AML-193 (cell line): ENCODE measurements around the gene PNMA1.

Source experiments
- DNase-seq, 2 experiments: peaks; one replicate each; lab custom pipeline; 2025; lab: John Stamatoyannopoulos, UW

PNMA1 gene

DNA sequence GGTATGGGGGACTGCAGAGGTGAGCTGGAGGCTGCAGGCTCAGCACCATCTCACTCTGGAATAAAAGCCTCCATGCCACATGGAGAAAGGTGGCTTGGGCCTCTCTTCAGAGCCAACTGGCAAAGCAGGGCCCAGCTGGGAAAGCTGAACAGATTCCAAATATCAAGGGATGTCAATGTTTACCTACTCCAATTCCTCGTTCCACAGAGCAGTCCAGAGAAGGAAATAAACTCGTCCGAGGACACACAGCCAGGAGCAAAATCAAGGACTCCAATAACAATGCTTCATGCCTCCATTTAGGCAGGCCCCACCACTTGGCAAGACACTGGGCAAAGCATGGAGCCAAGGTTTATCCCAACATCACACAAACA lies 36.3 kb upstream of the PNMA1 start:
- no peak for DNase-seq

DNA sequence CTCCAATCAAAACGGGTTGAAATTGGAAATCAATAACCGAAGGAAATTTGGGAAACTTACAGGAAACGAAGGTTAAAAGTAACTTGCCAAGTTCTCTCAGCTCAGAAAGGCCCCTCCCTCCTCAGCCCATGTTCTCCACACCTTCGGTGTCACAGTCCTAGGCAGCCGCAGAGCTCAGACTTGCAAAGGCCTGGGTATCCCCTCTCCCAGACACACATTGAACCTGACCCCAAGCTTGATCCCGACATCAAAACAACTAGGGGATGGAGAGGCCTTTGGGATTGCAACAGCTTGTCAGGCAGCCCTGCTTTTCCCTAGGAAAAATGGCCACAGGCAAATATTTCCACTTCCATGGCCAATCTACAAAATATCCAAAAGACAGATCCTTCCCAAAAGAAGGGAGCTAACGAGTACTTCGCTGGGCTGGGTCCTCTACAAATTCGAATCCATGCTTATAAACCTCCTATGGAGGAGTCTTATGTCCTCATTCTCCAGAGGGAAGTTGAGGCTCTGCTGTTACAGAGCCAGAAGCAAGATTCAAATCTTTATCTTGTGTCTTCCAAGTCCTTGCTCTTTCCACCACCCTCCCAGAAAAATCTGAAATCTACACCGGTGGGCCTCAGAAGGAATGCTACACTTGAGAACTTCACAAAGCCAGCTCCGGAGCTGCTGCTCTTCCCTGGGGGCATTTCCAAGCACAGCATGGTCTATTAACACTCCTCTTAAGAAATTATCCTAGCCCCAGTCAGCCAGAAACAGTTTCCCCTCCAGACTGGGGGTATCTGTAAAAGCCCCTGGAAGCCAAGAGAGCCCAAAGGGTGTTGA lies 35.7 kb upstream of the PNMA1 start:
- DNase-seq, result no peak

DNA sequence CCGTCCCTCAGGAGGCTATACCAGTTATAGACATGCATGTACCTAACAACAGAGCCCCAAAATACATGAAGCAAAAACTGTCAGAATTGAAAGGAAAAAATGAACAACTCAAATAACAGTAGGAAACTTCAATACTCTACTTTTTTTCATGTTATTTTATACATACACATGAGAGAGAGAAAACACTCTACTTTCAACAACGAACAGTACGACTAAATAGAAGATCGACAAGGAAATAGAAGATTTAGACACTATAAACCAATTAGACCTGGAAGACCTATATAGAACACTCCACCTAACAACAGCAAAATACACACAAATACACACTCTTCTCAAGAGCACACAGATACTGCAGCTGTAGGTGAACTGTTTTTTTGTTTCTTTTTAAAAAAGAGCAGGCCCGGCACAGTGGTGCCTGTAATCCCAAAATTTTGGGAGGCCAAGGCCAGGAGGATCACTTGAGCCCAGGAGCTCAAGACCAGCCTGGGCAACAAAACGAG lies 34.7 kb upstream of the PNMA1 start:
- DNase-seq, result no peak

DNA sequence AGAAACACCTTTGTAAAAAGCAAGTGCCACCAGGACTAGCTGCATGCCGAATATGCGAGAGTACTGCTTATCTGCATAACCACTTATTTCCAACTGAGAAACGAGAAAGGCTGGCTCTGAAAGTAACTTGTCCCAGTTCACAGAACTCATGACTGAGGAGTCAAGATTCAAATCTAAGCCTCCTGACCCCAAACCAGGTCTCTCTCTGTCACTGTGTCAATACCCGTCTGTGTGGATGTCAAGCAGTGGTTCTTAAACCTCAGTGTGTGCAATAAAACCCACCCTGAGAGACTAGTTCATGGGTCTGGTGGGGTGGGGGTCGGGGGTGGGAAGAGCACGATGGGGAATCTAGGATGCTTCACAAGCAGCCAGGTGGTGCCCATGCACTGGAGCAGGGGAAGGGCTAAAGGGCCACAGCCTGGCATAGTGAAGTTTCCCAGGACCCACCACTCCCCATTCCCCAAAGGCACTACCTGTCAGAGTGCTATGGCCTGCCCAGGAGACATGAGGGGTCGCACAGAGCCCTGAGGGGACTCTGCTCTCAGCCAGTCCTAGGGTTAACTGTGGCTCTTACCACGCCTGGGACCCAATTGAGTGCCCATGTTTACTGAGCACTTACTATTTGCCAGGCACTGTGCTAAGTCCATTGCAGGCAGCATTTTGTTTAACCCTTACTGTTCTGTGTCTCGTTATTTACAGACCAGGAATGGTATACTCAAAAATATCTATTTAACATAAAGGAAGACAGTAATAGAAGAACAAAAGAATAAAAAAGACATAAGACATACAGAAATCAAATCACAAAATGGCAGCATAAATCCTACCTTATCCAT lies 33.4 kb upstream of the PNMA1 start:
- DNase-seq, result no peak

DNA sequence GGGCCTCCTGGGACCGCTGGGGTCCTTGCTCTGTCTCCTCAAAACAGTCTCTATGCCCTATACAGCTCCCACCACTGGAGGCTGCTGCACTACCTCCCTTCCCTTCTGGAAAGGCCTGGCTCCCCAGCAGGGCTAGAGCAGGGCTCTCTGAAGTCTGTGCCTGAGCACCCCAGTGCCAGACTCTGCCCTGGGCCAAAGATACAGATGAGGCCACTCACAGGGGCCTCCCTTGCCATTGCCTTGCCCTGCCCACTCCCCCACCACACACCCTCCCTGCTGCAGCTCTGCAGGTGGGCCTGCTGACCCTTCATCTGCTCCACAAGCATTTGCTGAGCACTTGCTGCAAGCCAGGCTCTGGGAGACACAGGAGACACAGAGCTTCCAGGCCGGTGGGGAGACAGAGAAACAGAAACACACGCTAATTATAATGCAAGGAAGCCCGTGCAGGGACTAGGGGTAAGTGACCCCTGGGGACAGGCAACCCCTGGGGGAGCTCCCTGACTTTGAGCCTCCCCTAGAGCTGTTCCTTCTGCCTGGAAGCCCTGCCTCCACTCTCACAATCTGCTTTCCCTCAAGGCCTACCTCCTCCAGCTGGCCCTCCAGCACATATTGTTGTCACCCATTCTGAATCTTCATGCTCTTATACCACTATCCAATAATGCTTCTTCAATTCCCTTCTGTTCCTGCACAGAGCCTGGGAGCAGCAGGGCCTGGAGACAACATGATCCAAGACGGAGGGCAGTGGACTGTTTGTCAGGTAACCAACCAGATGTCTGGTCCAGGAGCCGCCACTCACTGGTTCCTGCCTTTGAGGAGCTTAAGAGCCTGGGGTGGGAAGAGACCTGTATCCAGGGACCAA lies 32.6 kb upstream of the PNMA1 start:
- DNase-seq, result no peak

DNA sequence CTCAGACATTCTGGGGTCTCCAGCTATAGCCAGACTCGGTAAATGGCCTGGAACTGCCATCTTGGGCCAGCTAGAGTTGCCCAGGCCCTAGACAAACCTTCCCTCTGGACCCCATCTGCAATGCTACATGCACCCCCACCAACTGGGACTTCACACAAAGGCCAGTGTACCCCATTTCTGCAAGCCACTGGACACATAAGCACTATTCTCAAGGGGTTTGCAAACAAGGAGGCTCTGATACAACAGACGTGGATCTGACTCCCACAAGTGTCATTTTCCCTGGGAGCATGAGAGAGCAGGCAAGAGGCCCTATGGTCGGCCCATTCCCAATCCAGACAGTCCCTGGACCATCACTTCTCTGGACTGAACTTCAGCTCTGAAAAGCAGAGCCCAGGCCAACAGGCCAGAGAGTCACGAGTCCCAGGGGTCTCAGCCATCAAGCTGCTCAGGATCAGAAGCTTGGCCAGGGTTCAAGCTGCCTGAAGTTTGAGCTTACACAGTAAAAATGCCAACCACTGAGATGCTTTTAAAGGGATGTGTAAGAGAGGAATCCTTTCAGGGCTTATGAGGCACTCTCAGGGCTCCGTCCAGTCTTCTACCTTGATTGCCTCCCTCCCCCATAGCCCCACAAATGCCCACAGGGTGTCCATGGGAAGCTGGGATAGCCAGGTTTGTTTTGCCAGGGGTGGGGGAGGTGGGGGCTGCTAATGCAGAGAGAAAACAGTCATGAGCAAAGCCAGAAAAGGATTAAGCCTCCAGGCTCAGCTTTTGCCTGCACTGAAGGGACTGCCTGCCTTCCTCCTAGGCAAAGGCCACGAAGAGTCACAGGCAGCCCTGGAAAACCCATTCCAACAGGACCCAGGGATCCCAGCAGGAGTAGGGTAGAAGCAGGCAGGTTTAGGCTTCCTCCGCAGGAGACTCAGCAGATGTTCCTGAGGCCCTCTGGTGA lies 31.7 kb upstream of the PNMA1 start:
- DNase-seq, result no peak

DNA sequence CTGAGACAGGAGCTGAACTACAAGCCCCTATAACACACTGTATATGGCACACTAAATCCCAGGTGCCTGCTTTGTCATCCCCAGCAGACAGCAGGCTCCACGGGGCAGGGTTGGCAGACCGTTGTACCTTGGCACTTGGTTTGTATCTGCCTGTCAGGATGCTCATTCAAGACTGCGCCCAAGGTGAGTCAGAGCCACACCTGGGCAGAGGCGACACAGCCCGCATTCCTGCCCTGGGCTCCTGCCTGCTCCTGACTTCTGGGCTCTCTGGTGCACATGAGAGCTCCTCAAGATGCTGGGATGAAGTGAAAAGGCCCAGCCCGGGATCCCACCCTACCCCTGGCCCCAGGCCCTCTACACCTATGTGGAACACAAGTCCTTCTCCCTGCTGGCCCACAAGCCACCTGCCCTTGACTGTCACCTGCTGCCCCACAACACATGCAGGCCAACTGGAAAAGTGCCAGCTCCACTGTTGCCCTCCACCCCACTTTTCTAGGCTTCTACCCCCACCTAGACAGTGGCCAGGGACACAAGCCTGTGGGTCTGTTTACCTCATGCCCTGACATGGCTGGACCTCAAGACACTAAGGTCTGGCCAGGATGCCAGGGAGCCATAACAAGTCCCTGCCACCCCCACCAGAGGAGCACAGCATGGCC lies 30.8 kb upstream of the PNMA1 start:
- DNase-seq, result no peak

DNA sequence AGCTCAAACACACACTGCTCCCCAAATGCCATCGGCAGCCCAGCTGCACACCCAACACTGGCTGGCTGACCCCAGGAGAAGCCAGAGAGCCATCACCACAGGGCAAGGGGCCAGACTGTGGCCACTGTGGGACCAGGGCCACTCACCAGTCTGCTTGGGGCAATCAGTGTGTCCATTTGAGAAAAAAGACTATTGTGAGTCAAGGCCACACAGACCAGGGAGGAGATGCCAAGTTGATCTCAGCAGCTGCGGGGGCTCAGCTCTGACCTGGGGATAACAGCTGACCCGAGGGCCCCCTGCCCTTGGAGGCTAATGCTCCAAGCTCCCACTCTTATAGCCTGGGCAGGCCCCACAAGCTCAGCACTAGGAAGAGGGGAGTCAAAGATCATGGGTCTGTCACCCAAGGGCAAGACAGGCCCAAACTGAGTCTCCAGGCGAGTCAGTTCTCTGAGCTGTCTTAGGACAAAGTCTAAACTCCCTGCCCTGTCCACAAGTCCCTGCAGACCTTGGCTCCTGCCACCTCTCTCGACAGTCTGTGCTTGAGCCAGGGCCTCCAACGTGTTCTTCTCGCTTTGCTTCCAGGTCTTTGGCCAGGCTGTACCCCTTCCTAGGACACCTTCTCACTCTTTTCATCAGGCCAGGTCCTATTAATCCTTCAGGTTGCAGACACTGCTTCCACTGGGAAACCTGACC lies 30.1 kb upstream of the PNMA1 start:
- DNase-seq, result no peak

DNA sequence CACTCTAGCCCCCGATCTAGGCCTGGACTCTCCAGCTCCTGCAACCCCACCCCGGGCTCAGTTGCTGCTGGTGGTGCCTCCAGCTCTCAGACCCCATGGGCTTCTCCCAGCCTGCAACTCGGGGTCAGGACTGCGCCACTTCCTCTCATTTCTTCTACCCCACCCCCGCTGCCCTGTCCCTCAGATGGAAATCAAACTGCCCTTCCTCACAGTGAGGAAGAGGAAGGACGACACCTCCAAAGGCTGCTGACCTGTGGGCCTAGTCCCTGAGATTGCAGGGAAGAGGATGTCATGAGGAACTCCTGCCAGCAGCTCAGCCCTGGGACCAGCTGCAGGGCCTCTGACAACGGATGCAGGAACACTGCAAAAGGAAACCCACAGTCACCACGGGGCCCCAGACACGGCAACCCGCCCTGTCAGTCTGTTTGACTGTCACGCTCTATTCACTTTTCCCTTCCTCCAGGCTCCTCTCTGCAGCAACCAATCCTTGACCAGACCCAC lies 29.3 kb upstream of the PNMA1 start:
- DNase-seq, result peak; percentile 92 to 93

DNA sequence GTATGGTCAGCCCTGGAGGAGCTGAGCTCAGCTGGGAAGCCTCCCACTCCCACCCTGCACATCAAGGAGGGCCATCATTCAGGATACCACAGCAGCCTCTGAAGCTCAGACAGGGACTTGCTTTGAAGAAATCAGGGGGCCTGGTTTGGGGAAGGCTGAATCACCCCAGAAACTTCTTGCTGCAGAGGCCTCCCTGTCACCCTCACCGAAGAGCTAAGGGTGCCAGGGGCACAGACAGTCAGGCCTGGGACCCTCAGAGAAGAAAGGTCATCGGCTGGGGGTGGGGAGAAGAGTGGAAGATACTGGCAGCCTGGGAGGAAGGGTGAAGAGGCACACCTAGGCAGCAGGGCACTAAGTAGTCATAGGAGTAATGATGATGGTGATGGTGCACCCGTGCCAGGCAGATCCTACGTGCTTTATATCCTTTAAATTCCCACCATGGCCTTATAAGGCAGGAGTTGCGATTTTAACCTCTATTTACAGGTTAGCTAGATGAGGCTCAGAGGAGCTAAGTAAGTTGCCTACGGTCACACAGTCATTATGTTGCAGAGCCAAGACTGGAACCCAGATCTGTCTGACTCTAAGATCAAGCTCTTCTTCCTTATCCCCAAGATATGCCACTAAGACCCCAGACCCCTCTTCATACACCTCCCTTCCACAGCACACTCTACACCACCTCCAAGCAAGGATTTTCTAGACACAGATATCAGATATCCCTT lies 28.5 kb upstream of the PNMA1 start:
- DNase-seq, result no peak

DNA sequence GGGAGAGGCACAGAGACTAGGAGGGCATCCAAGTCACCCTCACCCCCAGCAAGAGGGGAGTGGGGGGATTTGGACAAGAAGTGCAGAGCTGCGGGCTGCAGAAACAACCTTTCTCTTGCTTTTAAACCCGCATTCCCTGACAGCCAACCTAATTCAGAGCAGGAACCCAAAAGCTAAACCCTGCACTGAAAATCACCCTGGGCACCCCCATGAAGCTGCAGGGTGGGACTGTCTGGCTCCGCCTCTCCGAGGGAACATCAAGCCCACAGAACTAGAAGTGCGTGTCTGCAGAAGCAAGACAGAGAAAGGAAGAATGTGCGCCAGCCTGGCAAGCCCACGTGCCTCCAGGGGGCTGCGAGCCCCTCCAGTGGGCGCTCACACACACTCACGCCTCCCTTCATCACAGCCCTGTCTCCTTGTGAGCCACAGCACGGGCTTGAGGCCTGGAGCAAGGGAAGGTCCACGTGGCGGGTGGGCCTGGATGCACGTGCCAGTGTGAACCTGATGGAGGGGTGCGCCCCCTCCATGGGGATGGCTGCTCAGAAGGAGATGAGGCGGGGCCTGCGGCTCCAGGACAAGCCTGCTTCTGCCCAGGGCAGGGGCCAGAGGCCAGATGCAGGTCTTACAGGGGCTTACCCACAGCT lies 27.8 kb upstream of the PNMA1 start:
- no peak for DNase-seq

DNA sequence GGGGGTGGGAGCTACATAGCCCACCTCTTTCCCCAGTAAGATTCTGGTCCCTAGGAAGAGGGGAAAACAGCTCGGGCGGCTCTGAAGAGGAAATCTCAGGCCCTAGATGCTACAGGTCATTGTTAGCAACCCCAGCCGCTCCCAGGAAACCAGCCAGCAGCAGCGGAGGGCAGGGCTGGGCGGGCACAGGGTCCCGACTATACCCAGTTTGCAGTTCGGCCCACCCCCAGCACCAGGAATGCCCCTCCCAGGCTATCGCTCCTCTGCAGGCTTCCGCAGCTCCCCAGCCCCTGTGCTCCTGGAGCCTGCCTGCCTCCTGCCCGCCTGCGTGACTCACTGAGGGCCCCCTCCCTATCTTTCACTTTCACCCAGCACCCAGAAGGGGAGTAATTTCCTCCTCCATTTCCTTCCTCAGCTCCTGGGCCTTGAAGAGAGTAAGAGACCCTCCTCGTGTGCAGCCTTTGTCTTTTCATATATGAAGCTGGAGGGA lies 27.2 kb upstream of the PNMA1 start:
- peak; percentile 54 to 65 for DNase-seq

DNA sequence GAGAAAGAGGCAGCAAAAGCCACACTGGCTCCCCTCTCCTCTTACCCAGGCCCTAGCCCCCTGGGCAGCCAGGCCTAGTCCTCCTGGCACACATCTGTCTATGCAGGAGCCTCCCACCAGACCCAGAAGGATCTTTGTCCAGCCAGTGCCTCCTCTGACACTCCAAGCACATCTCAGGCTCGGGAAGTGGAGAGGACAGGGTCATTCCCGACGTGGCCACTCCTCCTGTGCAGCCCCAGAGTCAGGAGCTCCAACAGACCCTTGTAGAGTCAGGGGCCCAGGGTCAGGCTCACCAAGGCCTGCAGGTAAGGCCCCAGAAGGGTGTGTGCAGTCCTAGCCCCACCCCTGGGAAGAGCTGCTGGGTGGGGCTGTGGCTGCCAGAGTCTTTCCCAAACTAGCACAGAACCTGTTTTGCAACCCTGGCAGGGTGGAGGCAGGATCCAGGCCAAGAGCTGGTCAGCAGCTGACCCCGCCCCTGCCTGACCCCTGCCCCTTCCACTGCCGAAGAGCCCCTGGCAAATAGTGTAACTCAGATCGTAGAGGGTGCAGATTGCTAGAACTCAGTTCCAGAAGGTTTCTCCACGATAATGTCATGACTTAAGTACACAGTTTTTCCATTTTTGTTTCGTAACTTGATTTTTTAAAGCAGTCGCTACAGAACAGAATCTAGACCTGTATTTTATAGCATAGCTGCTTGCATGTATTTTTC lies 26.6 kb upstream of the PNMA1 start:
- peak in 1 of 2 experiments; percentile 29 for DNase-seq

DNA sequence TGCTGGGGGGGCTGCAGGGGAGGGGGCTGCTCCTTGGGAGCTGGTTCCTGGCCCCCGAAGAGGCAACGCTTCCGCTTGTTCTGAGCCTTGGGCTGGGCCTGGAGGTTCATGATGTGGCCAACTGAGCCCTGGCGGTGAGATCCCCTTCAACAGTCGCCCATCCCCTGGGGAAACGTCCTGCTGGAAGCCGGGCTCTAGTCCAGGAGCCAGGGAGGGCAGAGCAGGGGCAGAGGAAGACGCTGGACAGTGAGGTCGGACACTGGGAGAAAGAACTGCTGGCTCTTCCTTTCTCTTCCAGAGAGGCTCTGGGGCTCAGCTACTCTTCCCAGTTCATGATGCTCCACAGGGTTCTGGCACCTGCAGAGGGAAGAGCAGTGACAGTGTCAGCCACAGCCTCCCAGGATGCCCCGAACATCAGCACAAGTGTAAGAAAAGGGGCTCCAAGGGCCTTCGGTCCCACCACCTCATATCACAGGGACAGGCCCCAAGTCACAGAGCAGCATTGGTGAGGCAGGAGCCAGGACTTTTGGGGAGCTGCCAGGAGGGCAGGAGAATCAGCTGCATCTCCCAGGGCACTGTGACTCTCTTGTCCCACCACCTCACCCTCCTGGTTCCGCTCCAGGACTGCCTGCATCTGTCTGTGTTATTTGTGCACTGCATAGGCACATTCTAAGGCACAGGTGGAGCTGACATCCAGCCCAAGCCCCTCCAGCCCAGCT lies 25.9 kb upstream of the PNMA1 start:
- DNase-seq, result no peak

DNA sequence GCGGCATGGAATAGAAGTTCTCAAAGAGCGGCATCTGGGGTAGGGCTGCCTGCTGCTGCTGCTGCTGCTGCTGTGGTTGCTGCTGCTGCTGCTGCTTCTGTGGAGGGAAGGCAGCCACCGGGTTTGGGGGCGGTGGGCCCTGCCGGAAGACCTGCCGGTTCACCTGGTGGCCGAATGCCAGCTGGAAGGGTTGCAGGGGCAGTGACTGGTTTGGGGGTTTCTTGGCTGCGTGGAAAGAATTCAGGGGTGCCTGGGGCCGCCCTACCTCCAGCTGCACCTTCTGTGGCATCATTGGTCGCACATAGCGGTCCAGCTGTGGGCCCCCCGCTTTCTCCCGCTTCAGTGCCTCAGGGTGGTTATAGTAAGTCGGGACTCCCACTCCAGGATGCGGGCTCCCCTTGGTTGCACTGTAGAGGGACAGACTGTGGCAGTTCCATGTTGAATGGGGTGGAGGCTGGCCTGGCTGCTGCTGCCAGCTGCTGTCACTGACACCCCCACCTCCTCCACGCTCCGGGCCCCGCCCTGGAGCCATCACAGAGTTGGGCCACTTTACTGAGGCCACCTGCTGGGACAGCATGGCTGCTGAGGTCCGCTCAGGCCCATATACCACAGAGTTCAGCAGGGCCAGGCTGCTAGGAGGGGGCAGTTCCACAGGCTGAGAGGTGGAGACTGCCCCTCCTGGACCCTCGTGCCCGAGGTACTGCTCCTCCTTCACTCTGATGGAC lies 25.2 kb upstream of the PNMA1 start:
- no peak for DNase-seq

DNA sequence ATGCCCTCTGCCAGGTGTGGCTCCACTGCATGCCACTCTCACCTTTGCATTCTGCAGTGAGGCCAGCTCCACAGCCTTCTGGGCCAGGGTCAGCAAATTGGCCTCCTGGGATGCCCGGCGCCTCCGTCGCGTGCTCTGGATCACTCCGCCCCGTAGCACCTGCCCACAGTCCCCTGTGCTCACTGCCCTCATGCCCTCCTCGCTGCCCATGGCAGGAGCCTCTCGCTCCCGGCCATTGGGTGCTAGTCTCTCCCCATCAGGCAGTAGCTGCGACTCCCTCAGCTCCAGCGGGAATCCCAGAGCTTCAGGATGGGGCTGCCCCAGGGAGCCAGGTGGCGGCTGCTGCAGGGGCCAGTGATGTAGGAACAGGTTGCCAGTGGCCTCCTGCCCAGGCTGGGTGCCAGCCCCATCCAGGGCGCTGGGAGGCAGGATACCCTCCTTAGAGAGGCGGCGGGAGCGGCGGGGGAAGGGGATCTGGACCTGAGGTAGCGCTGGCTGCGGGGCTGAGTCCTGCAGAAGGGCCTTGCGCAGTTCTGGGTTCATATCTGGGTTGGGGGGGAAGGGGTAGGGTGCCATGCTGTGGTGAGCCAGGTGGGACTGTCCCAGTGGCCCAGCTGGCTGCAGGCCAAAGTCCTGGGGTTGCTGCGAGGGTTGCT lies 24.5 kb upstream of the PNMA1 start:
- DNase-seq, result no peak
